ENCODE data around the gene HRNR.

DNA sequence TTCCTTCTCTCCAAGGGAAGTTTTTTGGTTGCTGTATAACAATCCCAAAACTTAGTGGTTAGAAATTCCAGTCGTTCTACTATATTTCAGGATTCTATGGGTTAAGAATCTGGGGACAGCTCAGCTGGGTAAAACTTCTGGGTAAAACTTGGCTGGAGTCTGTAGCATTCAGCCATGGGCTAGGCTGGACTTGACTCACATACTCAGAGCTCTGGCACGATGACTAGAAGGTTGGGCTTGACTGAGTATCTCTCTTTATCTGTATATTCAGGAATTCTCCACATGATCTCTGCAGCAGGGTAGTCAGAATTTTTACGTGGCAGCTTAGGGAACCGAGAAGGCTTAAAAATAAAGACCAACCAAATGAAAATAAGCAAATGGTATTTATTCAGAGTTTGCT lies 28.2 kb upstream of the HRNR start:
- TF ChIP-seq, protein P1, sequence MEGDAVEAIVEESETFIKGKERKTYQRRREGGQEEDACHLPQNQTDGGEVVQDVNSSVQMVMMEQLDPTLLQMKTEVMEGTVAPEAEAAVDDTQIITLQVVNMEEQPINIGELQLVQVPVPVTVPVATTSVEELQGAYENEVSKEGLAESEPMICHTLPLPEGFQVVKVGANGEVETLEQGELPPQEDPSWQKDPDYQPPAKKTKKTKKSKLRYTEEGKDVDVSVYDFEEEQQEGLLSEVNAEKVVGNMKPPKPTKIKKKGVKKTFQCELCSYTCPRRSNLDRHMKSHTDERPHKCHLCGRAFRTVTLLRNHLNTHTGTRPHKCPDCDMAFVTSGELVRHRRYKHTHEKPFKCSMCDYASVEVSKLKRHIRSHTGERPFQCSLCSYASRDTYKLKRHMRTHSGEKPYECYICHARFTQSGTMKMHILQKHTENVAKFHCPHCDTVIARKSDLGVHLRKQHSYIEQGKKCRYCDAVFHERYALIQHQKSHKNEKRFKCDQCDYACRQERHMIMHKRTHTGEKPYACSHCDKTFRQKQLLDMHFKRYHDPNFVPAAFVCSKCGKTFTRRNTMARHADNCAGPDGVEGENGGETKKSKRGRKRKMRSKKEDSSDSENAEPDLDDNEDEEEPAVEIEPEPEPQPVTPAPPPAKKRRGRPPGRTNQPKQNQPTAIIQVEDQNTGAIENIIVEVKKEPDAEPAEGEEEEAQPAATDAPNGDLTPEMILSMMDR (IDR thresholded peaks at IDR 0.05; ENCODE audit: insufficient read depth, low read length), result no peak
- TF ChIP-seq, protein P2, sequence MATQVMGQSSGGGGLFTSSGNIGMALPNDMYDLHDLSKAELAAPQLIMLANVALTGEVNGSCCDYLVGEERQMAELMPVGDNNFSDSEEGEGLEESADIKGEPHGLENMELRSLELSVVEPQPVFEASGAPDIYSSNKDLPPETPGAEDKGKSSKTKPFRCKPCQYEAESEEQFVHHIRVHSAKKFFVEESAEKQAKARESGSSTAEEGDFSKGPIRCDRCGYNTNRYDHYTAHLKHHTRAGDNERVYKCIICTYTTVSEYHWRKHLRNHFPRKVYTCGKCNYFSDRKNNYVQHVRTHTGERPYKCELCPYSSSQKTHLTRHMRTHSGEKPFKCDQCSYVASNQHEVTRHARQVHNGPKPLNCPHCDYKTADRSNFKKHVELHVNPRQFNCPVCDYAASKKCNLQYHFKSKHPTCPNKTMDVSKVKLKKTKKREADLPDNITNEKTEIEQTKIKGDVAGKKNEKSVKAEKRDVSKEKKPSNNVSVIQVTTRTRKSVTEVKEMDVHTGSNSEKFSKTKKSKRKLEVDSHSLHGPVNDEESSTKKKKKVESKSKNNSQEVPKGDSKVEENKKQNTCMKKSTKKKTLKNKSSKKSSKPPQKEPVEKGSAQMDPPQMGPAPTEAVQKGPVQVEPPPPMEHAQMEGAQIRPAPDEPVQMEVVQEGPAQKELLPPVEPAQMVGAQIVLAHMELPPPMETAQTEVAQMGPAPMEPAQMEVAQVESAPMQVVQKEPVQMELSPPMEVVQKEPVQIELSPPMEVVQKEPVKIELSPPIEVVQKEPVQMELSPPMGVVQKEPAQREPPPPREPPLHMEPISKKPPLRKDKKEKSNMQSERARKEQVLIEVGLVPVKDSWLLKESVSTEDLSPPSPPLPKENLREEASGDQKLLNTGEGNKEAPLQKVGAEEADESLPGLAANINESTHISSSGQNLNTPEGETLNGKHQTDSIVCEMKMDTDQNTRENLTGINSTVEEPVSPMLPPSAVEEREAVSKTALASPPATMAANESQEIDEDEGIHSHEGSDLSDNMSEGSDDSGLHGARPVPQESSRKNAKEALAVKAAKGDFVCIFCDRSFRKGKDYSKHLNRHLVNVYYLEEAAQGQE (IDR thresholded peaks at IDR 0.05; ENCODE audit: insufficient replicate concordance, low read depth), result no peak
- no peak for TF ChIP-seq POLR2AphosphoS5 (IDR thresholded peaks at IDR 0.05; ENCODE audit: low read depth)
- no peak for TF ChIP-seq SPI1 (IDR thresholded peaks at IDR 0.05; ENCODE audit: borderline replicate concordance, low read depth)
- TF ChIP-seq GABPA (IDR thresholded peaks at IDR 0.05; ENCODE audit: low read depth), result no peak

Data from HL-60 (cell line).